ENCODE measurements around the gene PDILT.
"Not testable (repeated sequence)": the region's sequence is repeated elsewhere in the genome, so short reads cannot be mapped to it uniquely, and the experiment has no call there.

Gene PDILT

GRCh38 chr16:20404637-20405036 is at the start of gene PDILT:
Gene PDILT, minus strand, starts transcription at chr16:20404737. Its CDS starts 5,437 bp downstream, at chr16:20399300.
- no peak for DNase-seq (ENCODE audit: extremely low spot score, insufficient read length, low read depth)
- FAIRE-seq: no peak

- DNase-seq (ENCODE audit: extremely low spot score, insufficient read length, low read depth); FAIRE-seq: not testable (repeated sequence)
Measured at GRCh38 chr16:20453633-20454032, 49.1 kb upstream of the PDILT start.

GRCh38 chr16:20451364-20451763 is 46.8 kb upstream of the PDILT start, which contains the start of gene ACSM2A:
Gene ACSM2A, plus strand, starts transcription at chr16:20451521. Its CDS starts 8,594 bp downstream, at chr16:20460115.
- not testable (repeated sequence) for FAIRE-seq; DNase-seq (ENCODE audit: extremely low spot score, insufficient read length, low read depth)

- not testable (repeated sequence) for DNase-seq (ENCODE audit: extremely low spot score, insufficient read length, low read depth); FAIRE-seq
Measured at GRCh38 chr16:20446652-20447393, 42.3 kb upstream of the PDILT start.

- not testable (repeated sequence) for DNase-seq (ENCODE audit: extremely low spot score, insufficient read length, low read depth); FAIRE-seq
Measured at GRCh38 chr16:20441859-20442258, 37.3 kb upstream of the PDILT start.

- DNase-seq (ENCODE audit: extremely low spot score, insufficient read length, low read depth) (no peak), FAIRE-seq (no peak)
Measured at GRCh38 chr16:20441191-20441590, 36.7 kb upstream of the PDILT start.

GRCh38 chr16:20440731-20441130 is 36.2 kb upstream of the PDILT start:
- not testable (repeated sequence) for FAIRE-seq; DNase-seq (ENCODE audit: extremely low spot score, insufficient read length, low read depth)

GRCh38 chr16:20439820-20440231 is 35.3 kb upstream of the PDILT start:
- FAIRE-seq: not testable (repeated sequence)

GRCh38 chr16:20438950-20439349 is 34.4 kb upstream of the PDILT start:
- not testable (repeated sequence) for DNase-seq (ENCODE audit: extremely low spot score, insufficient read length, low read depth); FAIRE-seq

More at GRCh38 chr16:20439820-20440231, 35.3 kb upstream of the PDILT start:
- not testable (repeated sequence) for DNase-seq (ENCODE audit: extremely low spot score, insufficient read length, low read depth)

- FAIRE-seq (no peak), DNase-seq (ENCODE audit: extremely low spot score, insufficient read length, low read depth) (no peak)
Measured at GRCh38 chr16:20430948-20431347, 26.4 kb upstream of the PDILT start.

- not testable (repeated sequence) for FAIRE-seq; DNase-seq (ENCODE audit: extremely low spot score, insufficient read length, low read depth)
Measured at GRCh38 chr16:20430480-20430879, 25.9 kb upstream of the PDILT start.

GRCh38 chr16:20429499-20429898 is 25.0 kb upstream of the PDILT start:
- FAIRE-seq; DNase-seq (ENCODE audit: extremely low spot score, insufficient read length, low read depth): not testable (repeated sequence)

- not testable (repeated sequence) for FAIRE-seq; DNase-seq (ENCODE audit: extremely low spot score, insufficient read length, low read depth)
Measured at GRCh38 chr16:20427401-20427797, 22.9 kb upstream of the PDILT start.

GRCh38 chr16:20424129-20424866 is 19.8 kb upstream of the PDILT start:
- DNase-seq (ENCODE audit: extremely low spot score, insufficient read length, low read depth): no peak
- no peak for FAIRE-seq

GRCh38 chr16:20423772-20424128 is 19.2 kb upstream of the PDILT start:
- DNase-seq (ENCODE audit: extremely low spot score, insufficient read length, low read depth); FAIRE-seq: not testable (repeated sequence)

- DNase-seq (ENCODE audit: extremely low spot score, insufficient read length, low read depth); FAIRE-seq: not testable (repeated sequence)
Measured at GRCh38 chr16:20421748-20422147, 17.2 kb upstream of the PDILT start.

GRCh38 chr16:20419093-20419492 is 14.6 kb upstream of the PDILT start:
- FAIRE-seq; DNase-seq (ENCODE audit: extremely low spot score, insufficient read length, low read depth): not testable (repeated sequence)

GRCh38 chr16:20415541-20415940 is 11.0 kb upstream of the PDILT start:
- no peak for FAIRE-seq
- DNase-seq (ENCODE audit: extremely low spot score, insufficient read length, low read depth): no peak

GRCh38 chr16:20411055-20411454 is 6.5 kb upstream of the PDILT start:
- no peak for DNase-seq (ENCODE audit: extremely low spot score, insufficient read length, low read depth)
- FAIRE-seq: peak; percentile 69

- FAIRE-seq (peak; percentile 75), DNase-seq (ENCODE audit: extremely low spot score, insufficient read length, low read depth) (peak; percentile 39)
Measured at GRCh38 chr16:20410121-20410723, 5.7 kb upstream of the PDILT start.

All from GM18507 (cell line).